Measurements from ENCODE around the gene BMAL2.

Gene BMAL2

DNA sequence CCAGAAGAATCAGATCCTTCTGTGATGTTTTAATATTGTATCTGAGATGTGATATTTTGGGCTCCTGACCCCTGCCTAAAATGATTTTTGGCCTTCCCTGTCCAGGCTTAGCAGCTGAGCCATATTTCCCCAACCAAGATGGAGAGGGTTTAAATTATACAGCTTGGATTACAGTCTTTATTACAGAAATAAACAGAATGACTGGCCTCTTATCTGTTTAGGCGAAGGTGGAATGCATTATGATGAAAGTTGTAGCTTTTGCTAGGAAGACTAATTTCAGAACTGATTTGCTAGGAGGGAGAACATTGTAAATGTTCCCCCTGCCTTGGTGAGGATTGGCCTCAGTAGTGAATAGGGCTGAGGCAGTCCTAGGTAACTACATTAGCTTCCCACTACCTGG, 23.3 kb downstream of the BMAL2 start:
- FAIRE-seq (no peak), DNase-seq (ENCODE audit: low spot score) (no peak)

DNA sequence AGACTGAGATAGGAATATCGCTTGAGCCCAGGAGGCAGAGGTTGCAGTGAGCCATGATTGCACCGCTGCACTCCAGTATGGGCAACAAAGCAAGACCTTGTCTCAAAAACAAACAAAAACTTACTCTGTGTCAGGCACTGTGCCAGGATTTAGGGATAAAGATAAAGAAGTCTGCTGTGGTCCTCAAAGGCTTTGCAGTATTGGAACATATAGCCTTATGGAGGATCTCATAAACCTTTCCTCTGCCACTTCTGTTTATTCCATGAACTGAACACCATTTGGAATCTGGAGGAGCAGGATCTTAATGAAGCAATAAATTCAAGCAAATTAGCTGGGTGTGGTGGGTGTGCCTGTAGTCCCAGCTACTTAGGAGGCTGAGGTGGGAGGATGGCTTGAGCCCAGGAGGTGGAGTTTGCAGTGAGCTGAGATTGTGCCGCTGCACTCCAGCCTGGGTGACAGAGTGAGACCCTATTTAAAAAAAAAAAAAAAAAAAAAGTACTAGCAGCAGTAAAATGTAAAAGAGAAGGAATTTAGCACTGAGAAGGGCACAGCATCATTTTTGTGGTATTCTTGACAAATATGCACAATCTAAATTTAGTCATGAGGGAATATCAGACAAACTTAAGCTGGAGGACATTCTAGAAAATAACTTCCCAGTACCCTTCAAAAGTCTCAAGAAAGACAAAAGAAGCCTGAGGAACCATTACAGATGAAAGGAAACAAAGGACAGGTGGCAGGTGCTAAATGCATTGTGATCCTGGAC, 27.1 kb downstream of the BMAL2 start:
- FAIRE-seq (no peak), DNase-seq (ENCODE audit: low spot score) (no peak)

DNA sequence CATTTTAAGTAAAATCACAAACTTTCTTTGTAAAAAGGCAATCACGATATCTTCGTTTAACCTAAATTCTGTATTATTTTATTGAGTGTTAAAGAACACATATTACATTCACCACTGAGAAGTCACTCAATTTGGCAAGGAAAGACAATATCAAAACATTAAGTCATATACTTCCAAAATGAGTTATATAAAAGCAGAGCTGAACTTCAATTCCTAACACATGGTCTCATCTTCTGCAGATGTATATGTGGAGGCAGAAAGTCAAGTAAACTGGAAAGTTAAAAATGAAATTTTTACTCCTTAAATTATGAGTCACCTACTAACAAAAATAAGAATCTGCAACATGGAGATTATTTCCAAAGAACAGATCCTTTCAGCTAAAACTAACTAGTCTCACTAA, 28.7 kb downstream of the BMAL2 start:
- FAIRE-seq (no peak), DNase-seq (ENCODE audit: low spot score) (no peak)

DNA sequence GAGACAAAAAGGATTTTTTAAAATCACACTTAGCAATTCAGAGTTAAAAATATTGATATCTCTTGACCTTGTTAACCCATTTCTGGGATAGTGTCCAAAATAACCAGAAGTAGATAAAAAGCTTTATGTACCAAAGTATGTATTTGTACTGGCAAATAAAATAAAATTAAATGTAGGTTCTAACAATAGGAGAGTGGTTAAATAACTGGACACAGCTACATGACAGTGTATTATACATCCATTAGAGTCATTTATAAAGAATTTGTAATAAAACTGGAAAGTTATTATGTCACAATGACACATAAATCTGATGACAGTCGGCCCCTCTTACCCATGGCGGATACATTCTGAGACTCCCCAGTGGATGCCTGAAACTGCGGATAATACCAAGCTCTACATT, 34.0 kb downstream of the BMAL2 start:
- no peak for FAIRE-seq

DNA sequence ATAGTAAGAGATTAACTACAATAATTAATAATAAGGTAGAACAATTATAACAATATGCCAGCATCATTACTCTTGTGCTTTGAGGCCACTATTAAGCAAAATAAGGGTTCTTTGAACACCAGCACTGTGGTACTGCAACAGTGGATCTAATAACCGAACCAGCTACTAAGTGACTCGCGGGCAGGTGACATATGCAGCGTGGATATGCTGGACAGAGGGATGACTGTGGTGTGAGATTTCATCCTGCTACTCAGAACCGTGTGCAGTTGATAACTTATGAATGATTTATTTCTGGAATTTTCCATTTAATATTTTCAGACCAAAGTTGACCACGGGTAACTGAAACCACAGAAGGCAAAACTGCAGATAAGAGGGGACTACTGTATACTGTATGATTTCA, 34.4 kb downstream of the BMAL2 start:
- FAIRE-seq (peak; percentile 26), DNase-seq (ENCODE audit: low spot score) (peak; percentile 45)

More for the DNA sequence above, 34.0 kb downstream of the BMAL2 start:
- no peak for DNase-seq (ENCODE audit: low spot score)

DNA sequence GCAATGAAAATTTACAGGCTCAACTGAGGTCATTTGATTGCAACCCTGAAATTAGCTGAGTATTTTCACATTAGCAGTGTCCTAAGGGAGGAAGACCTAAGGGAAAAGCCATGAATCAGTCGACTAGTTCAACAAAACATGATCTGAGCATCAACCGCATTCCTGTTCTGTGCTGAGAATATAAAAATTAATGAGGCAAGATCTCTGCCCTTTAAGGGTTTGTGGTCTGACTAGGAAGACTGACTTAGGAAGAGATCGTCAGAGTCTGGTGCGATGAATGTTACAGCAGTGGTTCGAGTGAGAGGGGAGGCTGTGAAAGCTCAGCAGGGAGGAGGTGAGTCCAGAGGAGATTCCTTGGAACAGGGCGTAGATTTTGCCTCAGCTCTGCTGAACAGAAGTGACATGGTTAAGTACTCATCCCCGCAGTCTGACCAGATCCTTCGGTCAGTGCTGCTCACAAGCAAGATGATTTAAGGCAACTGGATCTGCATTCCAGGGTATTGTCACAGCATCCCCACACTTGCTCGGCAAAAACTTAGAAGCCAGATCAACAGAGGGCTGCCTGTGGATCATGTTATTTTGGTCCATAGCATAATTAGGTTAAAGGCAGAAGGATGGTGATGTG, 49.6 kb downstream of the BMAL2 start:
- peak; percentile 80 for FAIRE-seq

More for the DNA sequence above, 49.6 kb downstream of the BMAL2 start:
- DNase-seq (ENCODE audit: low spot score): peak; percentile 73
